CD1c-positive myeloid dendritic cell (primary cell): ENCODE results near the gene RANBP6.

Experiments used
- DNase-seq: peaks from one replicate; pipeline ENCODE4 v3.0.0-alpha.2; 2016; ENCODE audit errors: extremely low spot score

Gene RANBP6

GRCh38 chr9:6007058-6007769 lies 8.2 kb downstream of the RANBP6 start:
- peak; percentile 91 for DNase-seq

DNA sequence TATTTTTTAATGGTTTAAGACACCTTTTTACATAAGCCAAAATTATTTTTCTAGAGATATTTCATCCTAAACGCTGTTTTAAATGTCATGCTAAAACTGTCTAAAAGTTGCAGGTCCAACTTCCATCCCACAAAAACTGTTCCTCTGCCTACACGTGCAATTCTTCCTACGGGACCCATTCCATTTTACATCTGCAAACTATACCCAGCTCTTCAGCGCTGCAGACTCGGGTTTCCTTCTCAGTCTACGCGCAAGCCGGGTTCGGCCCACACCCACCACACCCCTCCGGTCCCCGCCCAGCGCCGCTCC lies 8.7 kb downstream of the RANBP6 start:
- no peak for DNase-seq

- DNase-seq: no peak
These were observed 14.5 kb downstream of the RANBP6 start for GRCh38 chr9:6000955-6001354.

- DNase-seq: no peak
These were observed 15.9 kb downstream of the RANBP6 start for GRCh38 chr9:5999443-6000101.

DNA sequence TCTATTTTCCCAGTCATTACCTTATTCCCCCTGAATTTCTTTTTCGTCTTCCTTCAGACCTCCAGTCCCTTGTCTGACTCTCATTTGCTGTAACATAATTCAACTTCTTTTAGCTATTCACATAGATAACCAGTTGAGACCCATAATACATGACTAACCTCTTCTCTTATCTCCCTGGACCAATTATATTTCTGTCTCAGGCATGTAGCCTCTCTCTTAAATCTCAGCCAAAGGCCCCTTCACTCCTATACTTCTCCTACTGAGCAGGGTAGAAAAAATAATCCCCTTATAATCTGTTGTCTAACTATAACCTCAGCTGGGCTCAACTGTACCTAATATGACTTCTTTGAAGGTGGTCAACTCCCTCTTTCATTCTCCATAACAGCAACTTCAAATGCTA lies 20.9 kb downstream of the RANBP6 start:
- no peak for DNase-seq

GRCh38 chr9:5988265-5988664 lies 27.2 kb downstream of the RANBP6 start:
- DNase-seq: no peak

GRCh38 chr9:5983042-5983441 lies 32.4 kb downstream of the RANBP6 start:
- no peak for DNase-seq

DNA sequence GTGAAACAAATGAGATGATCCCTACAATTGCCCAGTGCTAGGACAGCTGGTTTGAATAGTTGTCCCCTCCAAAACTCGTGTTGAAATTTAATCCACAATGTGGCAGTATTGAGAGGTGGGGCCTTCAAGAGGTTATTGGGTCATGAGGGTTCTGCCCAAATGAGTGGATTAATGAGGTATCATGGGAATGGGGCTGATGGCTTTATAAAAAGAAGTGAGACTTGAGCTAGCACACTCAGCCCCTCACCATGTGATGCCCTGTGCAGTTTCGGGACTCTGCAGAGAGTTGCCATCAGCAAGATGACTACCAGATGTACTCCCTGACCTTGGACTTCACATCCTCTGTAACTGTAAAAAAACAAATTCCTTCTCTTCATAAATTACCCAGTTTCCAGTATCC lies 33.1 kb downstream of the RANBP6 start:
- DNase-seq: no peak

DNA sequence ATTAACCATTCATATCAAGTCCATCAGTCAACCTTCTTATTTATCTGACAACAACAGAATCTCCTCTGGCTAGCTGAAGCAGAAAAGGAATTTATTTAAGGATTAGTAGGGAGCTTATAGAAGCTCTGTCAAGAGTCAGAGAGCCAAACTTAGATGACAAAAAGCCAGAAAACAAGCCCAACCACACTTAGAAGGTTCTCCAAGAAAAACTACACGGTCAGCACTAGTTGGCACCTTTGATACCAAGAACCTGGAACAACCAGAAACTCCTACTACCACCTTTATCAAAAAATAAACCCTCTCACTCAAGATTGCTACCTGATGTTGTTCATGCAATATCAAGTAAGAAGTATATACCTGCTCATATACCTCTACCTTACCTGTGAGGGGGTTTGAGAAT lies 36.9 kb downstream of the RANBP6 start:
- no peak for DNase-seq

- DNase-seq: no peak
These were observed 38.6 kb downstream of the RANBP6 start for GRCh38 chr9:5976674-5977397.

DNA sequence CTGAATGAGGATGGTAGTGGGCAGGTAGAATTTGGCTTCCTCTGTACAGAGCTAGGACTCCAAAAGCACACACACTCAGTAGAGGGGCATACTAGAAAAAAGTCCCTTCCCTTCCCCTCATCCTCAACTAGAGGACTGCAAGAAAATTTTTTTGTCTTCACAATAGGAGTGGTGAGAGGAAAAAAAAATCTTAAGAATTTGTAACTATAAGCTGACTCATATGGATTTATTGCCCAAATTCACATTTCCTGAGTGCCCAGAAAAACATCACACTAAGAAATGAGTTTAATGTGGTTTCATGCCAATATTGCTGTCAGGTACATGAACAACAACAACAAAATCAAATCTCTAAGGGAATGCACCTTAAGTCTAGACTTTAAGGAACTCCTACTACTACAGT lies 43.7 kb downstream of the RANBP6 start:
- DNase-seq: no peak
